Inflammatory macrophage treated with lipopolysaccharide for 4 hours (primary cell): ENCODE data around the gene PTGDR2.

Experiments
- DNase-seq: peaks from one replicate; pipeline ENCODE4 v3.0.0-alpha.2; 2020

Gene PTGDR2

DNA sequence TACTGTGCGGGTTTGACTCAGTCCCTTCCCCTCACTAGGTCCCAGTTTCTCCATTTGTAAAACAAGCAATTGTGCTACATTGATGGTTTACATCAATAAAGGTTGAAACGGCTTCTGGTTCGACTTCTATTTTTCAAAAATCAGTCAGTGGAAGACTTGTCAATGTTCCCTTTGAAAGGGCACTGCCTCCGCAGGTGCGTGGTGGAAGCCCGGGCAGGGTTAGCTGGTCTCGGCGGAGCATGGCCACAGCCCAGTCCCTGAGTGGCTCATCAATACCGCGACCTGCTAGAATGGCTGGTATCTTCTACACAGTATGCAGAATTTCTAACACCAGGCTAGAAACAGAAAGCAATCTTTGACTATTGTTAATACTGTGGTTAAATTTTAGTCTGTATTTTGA, 54.6 kb downstream of the PTGDR2 start:
- no peak for DNase-seq
